H9 (cell line): ENCODE results near the gene LRRC73. TPM values are rescaled to one million over a fixed set of nuclear protein-coding genes. Genes with fewer than 3 reads are reported as not detected.

ENCODE experiments used
- DNase-seq: peaks from one replicate; pipeline ENCODE4 v3.0.0-alpha.2; 2017
- H2AFZ ChIP-seq: one replicate; pipeline ENCODE4 v1.6.1; 2013; ENCODE audit warnings: mild to moderate bottlenecking, low read length, control low read depth, moderate library complexity
- H2AK5ac ChIP-seq: 2 replicates; pipeline ENCODE4 v1.6.1; 2013; ENCODE audit warnings: low read length, control low read depth, mixed read lengths; ENCODE audit not compliant: insufficient read length
- H2BK120ac ChIP-seq: one replicate; pipeline ENCODE4 v1.6.1; 2013; ENCODE audit warnings: low read depth, mild to moderate bottlenecking, low read length, control low read depth, inconsistent platforms; ENCODE audit not compliant: poor library complexity, severe bottlenecking
- H2BK12ac ChIP-seq: 2 replicates; pipeline ENCODE4 v1.6.1; 2013; ENCODE audit warnings: low read length, control low read depth, mixed read lengths, low read depth; ENCODE audit not compliant: insufficient read length
- H2BK15ac ChIP-seq: 2 replicates; pipeline ENCODE4 v1.6.1; 2013; ENCODE audit warnings: low read depth, low read length, control low read depth
- H2BK20ac ChIP-seq: one replicate; pipeline ENCODE4 v1.6.1; 2013; ENCODE audit warnings: low read depth, mild to moderate bottlenecking, low read length, control low read depth, inconsistent platforms; ENCODE audit not compliant: poor library complexity, severe bottlenecking
- H2BK5ac ChIP-seq: 2 replicates; pipeline ENCODE4 v1.6.1; 2013; ENCODE audit warnings: low read length, control low read depth, mixed read lengths; ENCODE audit not compliant: insufficient read length
- H3K14ac ChIP-seq: 2 replicates; pipeline ENCODE4 v1.6.1; 2013; ENCODE audit warnings: low read length, control low read depth; ENCODE audit not compliant: insufficient read depth
- H3K18ac ChIP-seq: 2 replicates; pipeline ENCODE4 v1.6.1; 2013; ENCODE audit warnings: low read depth, mild to moderate bottlenecking, mixed read lengths, low read length, control low read depth; ENCODE audit not compliant: insufficient read length
- H3K23ac ChIP-seq: 2 replicates; pipeline ENCODE4 v1.6.1; 2013; ENCODE audit warnings: low read length, control low read depth, mixed read lengths, low read depth; ENCODE audit not compliant: insufficient read length
- H3K23me2 ChIP-seq: 2 replicates; pipeline ENCODE4 v1.6.1; 2013; ENCODE audit warnings: low read depth, mild to moderate bottlenecking, mixed read lengths, low read length, control low read depth; ENCODE audit not compliant: insufficient read length, poor library complexity, severe bottlenecking
- H3K27ac ChIP-seq: 2 replicates; pipeline ENCODE4 v1.5.1; 2013; ENCODE audit warnings: low read length, control low read depth, mixed read lengths, low read depth; ENCODE audit not compliant: insufficient read length
- H3K27me3 ChIP-seq: 2 replicates; pipeline ENCODE4 v1.6.1; 2013; ENCODE audit warnings: low read length, control low read depth, inconsistent platforms; ENCODE audit not compliant: insufficient read depth
- H3K4ac ChIP-seq: 2 replicates; pipeline ENCODE4 v1.6.1; 2013; ENCODE audit warnings: low read depth, mild to moderate bottlenecking, control low read depth, inconsistent platforms, low read length, moderate library complexity
- H3K4me1 ChIP-seq: 2 replicates; pipeline ENCODE4 v1.6.1; 2013; ENCODE audit warnings: low read length, control low read depth, inconsistent platforms; ENCODE audit not compliant: insufficient read depth
- H3K4me2 ChIP-seq: 2 replicates; pipeline ENCODE4 v1.6.1; 2013; ENCODE audit warnings: low read length, control low read depth, mixed read lengths; ENCODE audit not compliant: insufficient read length, insufficient read depth
- H3K56ac ChIP-seq: 2 replicates; pipeline ENCODE4 v1.6.1; 2013; ENCODE audit warnings: low read depth, mild to moderate bottlenecking, mixed read lengths, low read length, control low read depth; ENCODE audit not compliant: insufficient read length
- H3K79me1 ChIP-seq: 2 replicates; pipeline ENCODE4 v1.6.1; 2013; ENCODE audit warnings: low read depth, mild to moderate bottlenecking, moderate library complexity, low read length, control low read depth, inconsistent platforms; ENCODE audit not compliant: insufficient read depth, poor library complexity, severe bottlenecking
- H3K79me2 ChIP-seq: 2 replicates; pipeline ENCODE4 v1.6.1; 2013; ENCODE audit warnings: low read length, control low read depth, inconsistent platforms; ENCODE audit not compliant: insufficient read depth
- H3K9ac ChIP-seq: 2 replicates; pipeline ENCODE4 v1.6.1; 2013; ENCODE audit warnings: low read length, control low read depth, mixed read lengths; ENCODE audit not compliant: insufficient read length; ENCODE audit errors: extremely low read depth
- H3K9me3 ChIP-seq: one replicate; pipeline ENCODE4 v1.6.1; 2013; ENCODE audit warnings: low read depth, low read length, inconsistent platforms; ENCODE audit not compliant: control insufficient read depth
- H3T11ph ChIP-seq: one replicate; pipeline ENCODE4 v1.6.1; 2013; ENCODE audit warnings: mild to moderate bottlenecking, low read length, control low read depth, inconsistent platforms
- H4K20me1 ChIP-seq: one replicate; pipeline ENCODE4 v1.6.1; 2013; ENCODE audit not compliant: control insufficient read depth, insufficient read length, insufficient read depth
- H4K5ac ChIP-seq: 2 replicates; pipeline ENCODE4 v1.6.1; 2013; ENCODE audit warnings: low read depth, mild to moderate bottlenecking, mixed read lengths, low read length, control low read depth; ENCODE audit not compliant: insufficient read length
- H4K8ac ChIP-seq: replicated peaks from 2 replicates; pipeline ENCODE4 v1.6.1; 2013; ENCODE audit warnings: low read length, control low read depth, mixed read lengths, low read depth; ENCODE audit not compliant: insufficient read length
- H4K91ac ChIP-seq: 2 replicates; pipeline ENCODE4 v1.6.1; 2013; ENCODE audit warnings: low read depth, mild to moderate bottlenecking, moderate library complexity, mixed read lengths, low read length, control low read depth; ENCODE audit not compliant: insufficient read length
- H3K27ac Mint-ChIP-seq, 3 experiments: 2 replicates in 2 of 3; 3 replicates in 1 of 3; pipeline ENCODE4 v1.8.0; 2020 to 2021; ENCODE audit warnings: mixed read lengths in 3 of 3, mild to moderate bottlenecking in 1 of 3, moderate library complexity in 1 of 3
- H3K27me3 Mint-ChIP-seq: 2 replicates; pipeline ENCODE4 v1.8.0; 2021; ENCODE audit warnings: low read depth, mild to moderate bottlenecking, moderate library complexity, mixed read lengths
- H3K36me3 Mint-ChIP-seq, 3 experiments: 2 replicates in 2 of 3; 3 replicates in 1 of 3; pipeline ENCODE4 v1.8.0; 2020 to 2021; ENCODE audit warnings: low read depth in 3 of 3, mixed read lengths in 3 of 3; ENCODE audit not compliant: insufficient read depth in 1 of 3
- H3K4me1 Mint-ChIP-seq, 2 experiments: 2 replicates each; pipeline ENCODE4 v1.8.0; 2020; ENCODE audit warnings: mixed read lengths in 2 of 2
- H3K4me3 Mint-ChIP-seq, 2 experiments: 2 replicates in 1 of 2; 3 replicates in 1 of 2; pipeline ENCODE4 v1.8.0; 2020 to 2021; ENCODE audit warnings: mild to moderate bottlenecking in 2 of 2, mixed read lengths in 2 of 2, moderate library complexity in 1 of 2
- H3K9me3 Mint-ChIP-seq, 2 experiments: 2 replicates in 1 of 2; 3 replicates in 1 of 2; pipeline ENCODE4 v1.8.0; 2020; ENCODE audit warnings: mild to moderate bottlenecking in 2 of 2, mixed read lengths in 2 of 2, moderate library complexity in 1 of 2
- whole genome bisulfite sequencing: extraction: QIAGEN DNeasy Blood & Tissue Kit; methylation state at CpG from one replicate; pipeline ENCODE4 v1.1.7; 2013; ENCODE audit warnings: missing lambda C conversion rate, low lambda C conversion rate, mixed read lengths; ENCODE audit not compliant: insufficient read length; ENCODE audit errors: extremely low coverage; 5-methylcytosine and 5-hydroxymethylcytosine counted together
- total RNA-seq: library from RNA; stranded (reverse); gene quantifications from 2 replicates; pipeline ENCODE4 v1.2.1, GENCODE V29; 2021
- TF ChIP-seq, protein P1 (sequence below): fragments of 200-600 bp; sonication (generic); conservative IDR thresholded peaks from 3 replicates; pipeline ENCODE4 v1.8.0; 2021; ENCODE audit warnings: antibody characterized with exemption, mild to moderate bottlenecking

Gene LRRC73
- total RNA-seq, 1 experiment from 2014 or later, result 0.55 TPM

DNA sequence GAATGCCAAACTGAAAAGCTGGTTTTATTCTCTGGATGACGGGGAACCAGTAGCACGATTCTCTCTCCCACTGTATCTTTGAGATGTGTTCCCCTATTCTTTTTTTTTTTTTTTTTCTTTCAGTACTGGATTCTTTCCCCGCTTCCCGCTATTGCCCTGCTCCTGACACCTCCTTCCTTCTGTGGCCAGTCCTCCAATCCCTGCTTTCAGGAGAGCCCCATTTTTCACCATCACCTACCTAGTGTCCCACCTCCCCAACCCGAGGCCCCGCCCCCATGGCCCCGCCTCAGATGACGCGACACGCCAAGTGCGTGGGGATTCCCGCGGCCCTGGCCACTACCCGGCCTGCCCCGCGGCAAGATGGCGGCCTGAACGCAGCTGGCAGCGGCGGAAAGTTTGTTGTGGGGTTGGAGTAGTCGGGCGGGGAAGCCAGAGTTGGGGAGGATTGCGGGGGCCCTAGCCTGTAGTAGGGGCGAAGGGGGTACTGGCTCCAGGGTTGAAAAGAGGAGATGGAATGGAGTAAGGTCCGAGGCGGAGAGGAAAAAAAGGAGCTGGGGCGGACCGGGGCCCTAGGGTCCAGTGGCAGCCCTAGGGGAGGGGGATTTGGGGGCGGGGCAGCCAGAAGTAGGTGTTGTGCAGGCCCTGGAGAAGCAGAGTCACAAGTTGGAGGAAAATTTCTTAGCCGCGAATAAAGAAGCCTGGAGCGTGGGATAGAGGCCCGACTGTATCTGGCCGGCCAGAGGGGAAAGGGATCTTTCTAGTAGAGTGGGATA, 32.7 kb downstream of the LRRC73 start, which contains the start of gene TJAP1:
TJAP1 (plus strand) TSS at position 336 of the 773 bp plus-strand sequence. CDS start 21,432 bp downstream, outside the sequence.
- Histone ChIP-seq H3K4me1 (peaks cover 14% of the 10 kb centered on the region; the same call in 1 of the 2 replicates), H2BK120ac (no peak within 1 kb of the TSS), H2AK5ac (no peak within 1 kb of the TSS), H2BK12ac (no peak within 1 kb of the TSS), H3K79me1 (peaks cover 7% of the 10 kb centered on the region), H2BK20ac (no peak within 1 kb of the TSS), H3K23ac (no peak within 1 kb of the TSS), H2AFZ (peak within 1 kb of the TSS; percentile 52), H3T11ph (no peak within 1 kb of the TSS), H3K27me3 (no peaks in the 10 kb centered on the region), H3K4ac (no peak within 1 kb of the TSS), H3K23me2 (peaks cover 10% of the 10 kb centered on the region), H3K9ac (peak within 1 kb of the TSS; percentile 72), H4K5ac (no peak within 1 kb of the TSS), H2BK15ac (no peak within 1 kb of the TSS), H3K18ac (peak within 1 kb of the TSS; percentile 82), H3K14ac (peak within 1 kb of the TSS; percentile 93), H4K8ac (no peak within 1 kb of the TSS), H4K20me1 (no peaks in the 10 kb centered on the region), H3K27ac (no peak within 1 kb of the TSS), H2BK5ac (no peak within 1 kb of the TSS), H3K4me2 (peak within 1 kb of the TSS; percentile 81), H3K79me2 (peaks cover 15% of the 10 kb centered on the region), H3K9me3 (no peaks in the 10 kb centered on the region), H4K91ac (no peak within 1 kb of the TSS), H3K56ac (no peak within 1 kb of the TSS)
- H3K9me3 Mint-ChIP-seq, result no peaks in the 10 kb centered on the region
- H3K27ac Mint-ChIP-seq, result peak within 1 kb of the TSS; percentile 62 to 88 (median 85)
- peaks cover 0 to 3% (median 0%) of the 10 kb centered on the region in 3 experiments; a peak in 1 of 7 replicates for H3K36me3 Mint-ChIP-seq
- peak within 1 kb of the TSS; percentile 87 to 95 for H3K4me3 Mint-ChIP-seq
- peak; percentile 96 for DNase-seq
- H3K27me3 Mint-ChIP-seq, result no peaks in the 10 kb centered on the region; the same call in 1 of the 2 replicates
- H3K4me1 Mint-ChIP-seq, result peaks cover 39 to 47% of the 10 kb centered on the region in 2 experiments
- WGBS, result no CpG with 5 or more reads among the region's 34 CpGs
- TF ChIP-seq, protein P1, sequence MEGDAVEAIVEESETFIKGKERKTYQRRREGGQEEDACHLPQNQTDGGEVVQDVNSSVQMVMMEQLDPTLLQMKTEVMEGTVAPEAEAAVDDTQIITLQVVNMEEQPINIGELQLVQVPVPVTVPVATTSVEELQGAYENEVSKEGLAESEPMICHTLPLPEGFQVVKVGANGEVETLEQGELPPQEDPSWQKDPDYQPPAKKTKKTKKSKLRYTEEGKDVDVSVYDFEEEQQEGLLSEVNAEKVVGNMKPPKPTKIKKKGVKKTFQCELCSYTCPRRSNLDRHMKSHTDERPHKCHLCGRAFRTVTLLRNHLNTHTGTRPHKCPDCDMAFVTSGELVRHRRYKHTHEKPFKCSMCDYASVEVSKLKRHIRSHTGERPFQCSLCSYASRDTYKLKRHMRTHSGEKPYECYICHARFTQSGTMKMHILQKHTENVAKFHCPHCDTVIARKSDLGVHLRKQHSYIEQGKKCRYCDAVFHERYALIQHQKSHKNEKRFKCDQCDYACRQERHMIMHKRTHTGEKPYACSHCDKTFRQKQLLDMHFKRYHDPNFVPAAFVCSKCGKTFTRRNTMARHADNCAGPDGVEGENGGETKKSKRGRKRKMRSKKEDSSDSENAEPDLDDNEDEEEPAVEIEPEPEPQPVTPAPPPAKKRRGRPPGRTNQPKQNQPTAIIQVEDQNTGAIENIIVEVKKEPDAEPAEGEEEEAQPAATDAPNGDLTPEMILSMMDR, result no peak
